CD4-positive, alpha-beta T cell treated with Interferon alpha-2 for 1 hour (primary cell): Measurements from ENCODE around the gene DNAJB5.
"Not testable (repeated sequence)": the region's sequence is repeated elsewhere in the genome, so short reads cannot be mapped to it uniquely, and the experiment has no call there.

Experiments
- DNase-seq, 2 donors: peaks; one replicate each; pipeline ENCODE4 v3.0.0-alpha.2; 2020 to 2022

Gene DNAJB5

DNA sequence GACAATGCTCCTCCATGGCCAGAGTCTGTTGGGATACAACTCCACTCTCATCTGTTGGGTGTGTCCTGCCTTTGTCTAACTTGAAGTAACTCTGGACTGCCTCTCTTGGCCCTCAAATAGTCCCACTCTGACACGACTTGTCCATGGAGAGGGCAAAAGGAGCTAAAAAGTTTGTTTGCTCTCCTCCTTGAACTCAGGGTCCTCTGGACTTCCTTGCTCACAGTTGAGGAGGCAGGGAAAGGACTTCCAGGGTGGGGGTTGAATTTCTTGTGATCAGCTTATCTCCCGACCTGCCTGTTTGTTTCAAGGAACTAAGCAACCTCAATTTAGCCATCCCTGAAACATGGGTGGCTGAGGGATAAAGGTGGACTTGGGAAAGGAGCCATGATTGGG lies 11.7 kb downstream of the DNAJB5 start:
- no peak for DNase-seq

DNA sequence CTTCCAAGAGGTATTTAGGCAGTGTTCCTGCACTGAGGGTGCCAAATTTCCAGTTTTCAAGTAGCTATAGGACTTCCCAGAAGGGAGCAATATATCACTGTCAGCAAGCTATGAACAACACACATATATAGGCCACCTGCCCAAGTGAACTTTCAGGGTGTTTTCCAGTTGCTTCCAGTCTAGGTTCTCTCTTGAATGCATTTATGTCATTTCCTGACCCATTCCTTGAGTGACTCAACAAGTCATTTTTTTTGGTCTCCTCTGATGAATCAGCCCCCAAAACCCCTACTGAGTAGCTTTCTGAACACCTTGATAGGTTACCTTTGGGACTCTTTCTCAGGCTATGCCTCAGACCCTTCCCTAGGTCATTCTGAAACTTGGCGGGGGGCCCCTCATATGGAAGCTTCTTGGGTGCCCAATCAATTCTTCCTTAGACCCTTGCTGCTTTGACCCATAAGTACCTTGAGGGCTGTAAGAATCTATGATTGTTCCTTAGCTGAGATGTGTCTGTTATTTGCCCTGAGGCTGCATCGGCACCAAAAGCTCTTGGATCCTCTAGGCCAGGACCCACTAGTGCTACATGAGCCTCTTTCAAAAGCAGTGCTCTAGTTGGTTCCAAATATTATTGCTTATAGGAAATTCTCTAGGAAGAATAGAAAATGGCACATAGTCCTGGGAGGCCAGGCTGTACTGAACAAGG lies 12.4 kb downstream of the DNAJB5 start:
- no peak for DNase-seq

DNA sequence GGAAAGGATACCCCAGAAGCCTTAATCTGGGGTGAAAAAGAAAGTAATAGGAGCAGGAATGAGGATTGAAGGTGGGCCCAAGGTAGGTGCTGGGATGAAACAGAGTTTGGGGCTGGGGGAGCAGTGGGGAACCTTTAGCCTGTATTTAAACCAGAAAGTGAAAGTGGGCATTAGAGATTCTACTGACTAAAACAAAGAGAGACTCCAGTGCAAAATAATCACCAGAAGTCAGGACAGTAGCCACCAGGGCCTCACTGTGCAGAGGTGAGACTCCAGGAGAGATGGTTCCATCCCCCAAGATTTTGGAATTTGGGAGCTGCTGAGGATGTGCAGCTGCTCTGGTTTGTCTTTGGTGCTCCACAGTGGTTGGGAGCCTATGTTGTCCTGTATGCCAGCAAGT lies 13.1 kb downstream of the DNAJB5 start:
- no peak for DNase-seq

DNA sequence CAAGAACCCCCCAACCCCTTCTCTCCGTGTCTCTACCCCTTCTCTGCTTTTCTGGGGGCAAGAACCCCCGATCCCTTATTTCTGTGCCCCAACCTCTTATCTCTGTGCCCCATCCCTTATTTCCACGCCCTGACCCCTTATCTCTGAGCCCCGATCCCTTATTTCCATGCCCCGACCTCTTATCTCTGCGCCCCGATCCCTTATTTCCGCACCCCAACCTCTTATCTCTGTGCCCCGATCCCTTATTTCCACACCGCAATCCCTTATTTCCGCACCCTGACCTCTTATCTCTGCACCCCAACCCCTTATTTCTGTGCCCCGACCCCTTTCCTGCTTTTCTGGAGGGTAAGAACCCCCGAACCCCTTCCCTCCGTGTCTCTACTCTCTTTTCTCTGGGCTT lies 14.8 kb downstream of the DNAJB5 start:
- DNase-seq, result not testable (repeated sequence)

DNA sequence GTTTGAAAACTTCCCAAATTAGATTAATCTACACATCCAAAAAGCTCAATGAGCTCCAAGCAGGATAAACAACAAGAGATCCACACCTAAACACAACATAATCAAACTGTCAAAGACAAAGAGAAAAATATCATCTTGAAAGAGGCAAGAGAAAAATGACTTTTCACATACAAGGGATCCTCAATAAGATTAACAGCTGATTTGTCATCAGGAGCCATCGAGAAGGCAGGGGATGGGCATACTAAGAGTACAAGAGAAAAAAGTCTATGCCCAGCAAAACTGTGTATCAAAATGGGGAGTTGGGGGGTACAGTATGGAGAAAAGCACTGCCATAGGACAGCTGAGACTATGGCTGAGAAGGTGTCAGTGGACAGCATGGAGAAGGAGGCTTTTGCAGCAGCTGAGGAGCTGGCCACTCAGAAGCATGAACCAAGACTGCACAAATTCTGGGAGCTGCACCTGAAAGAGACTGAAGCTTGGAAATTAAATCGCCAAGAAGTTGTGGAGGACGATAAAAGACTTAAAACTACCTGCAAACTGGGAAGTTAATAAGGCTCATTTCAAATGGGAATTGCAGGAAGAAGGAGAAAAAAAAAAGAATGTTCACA lies 20.9 kb downstream of the DNAJB5 start:
- no peak for DNase-seq

DNA sequence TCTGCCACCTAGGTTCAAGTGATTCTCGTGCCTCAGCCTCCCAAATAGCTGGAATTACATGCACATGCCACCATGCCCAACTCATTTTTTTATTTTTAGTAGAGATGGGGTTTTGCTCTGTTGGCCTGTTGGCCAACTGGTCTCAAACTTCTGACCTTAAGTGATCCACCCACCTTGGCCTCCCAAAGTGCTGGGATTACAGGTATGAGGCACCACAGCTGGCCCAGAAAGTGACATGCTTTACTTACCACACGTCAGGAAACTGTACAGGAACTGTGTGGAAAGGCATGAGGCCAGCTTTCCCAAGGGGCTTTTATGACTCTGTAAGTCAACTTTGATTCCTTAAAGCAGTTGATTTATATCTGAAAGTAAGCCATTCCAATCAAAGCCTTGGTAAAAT lies 25.0 kb downstream of the DNAJB5 start:
- DNase-seq, result no peak

DNA sequence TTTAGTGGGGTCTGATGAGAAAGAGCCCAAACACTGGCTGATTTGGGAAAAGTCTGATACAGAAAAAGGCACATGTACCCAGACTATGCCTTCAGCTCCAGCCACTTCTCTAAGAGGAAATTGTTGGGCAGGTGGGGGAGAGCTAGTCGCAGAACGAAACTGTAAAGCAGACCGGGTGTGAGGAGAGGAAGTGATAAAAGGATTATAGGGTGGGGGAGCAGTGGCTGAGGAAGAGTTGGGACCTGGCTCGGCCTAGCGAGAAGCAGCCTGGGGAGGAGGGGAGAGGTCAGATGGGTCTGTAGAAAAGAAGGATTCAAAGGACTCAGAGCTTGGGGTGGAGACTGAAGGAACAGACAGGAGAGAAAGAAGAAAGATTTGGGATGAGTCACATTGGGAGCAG lies 33.9 kb downstream of the DNAJB5 start:
- DNase-seq, result not testable (repeated sequence)

DNA sequence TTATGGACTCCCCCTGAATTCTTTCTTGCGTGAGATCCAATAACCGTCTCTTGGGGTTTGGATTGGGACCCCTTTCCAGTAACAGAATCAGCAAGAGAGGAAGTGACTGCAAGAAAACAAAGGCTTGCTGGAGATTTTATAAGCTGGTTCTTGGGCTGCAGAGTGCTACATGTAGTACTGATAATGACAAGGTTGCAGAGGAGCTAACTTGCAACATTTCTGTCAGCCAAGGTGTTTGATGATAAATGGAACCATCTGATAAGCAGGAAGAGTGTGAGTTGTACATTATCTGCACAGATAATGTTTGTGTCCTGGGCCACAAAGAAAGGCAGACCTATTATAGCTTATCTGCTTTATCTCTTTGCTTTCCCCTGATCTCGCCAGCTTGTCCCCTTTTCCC lies 37.1 kb downstream of the DNAJB5 start:
- DNase-seq, result no peak

DNA sequence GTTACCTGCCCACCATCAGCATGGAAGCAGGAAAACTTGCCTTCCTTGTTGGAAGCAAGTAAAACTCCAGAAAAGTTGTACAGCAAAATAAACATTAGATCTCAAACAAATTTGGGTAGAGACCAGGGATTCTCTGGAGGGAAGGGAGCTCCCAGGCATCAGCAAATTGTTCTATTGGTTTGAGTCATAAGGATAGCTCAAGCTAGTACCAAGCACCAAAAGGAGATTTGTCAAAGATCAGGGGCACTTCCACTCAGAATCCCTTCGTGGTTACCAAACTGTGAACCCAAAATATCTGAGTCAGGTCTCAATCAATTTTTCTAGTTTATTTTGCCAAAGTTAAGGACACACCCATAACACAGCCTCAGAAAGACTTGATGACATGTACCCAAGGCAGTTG lies 37.8 kb downstream of the DNAJB5 start:
- no peak for DNase-seq

DNA sequence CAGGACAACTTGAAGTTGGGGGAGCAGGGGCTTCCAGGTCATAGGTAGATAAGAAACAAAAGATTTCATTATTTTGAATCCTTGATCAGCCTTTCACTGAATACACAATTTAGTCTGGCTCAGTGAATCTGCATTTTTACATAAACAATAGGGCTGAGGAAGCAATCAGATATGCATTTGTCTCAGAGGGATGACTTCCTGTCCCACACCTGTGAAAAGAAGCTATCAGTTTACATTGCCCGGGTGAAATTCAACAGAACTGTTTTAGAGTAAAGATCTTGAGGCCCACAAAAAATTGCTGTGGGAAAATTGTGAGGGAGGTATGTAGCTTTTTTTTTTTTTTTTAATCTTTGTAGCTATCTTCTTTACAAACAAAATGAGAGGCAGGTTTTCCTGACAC lies 38.3 kb downstream of the DNAJB5 start:
- no peak for DNase-seq

DNA sequence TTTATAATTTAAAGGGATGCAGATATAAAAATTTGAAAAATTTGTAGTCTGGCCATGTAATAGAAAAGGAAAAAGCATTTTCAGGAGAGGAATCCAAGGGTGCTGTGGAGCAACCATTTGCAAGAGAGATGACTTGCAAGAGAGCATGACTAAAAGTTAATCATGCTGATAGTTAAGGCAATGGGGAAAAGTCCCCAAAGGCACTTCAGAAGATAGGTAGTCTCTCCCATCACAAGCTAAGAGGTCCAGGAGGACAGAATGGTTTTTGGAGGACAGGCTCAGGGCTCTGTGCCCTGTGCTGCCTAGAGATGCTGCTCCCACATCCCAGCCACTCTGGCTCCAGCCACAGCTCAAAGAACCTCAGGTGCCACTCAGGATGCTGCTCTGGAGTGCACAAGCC lies 38.8 kb downstream of the DNAJB5 start:
- no peak for DNase-seq

DNA sequence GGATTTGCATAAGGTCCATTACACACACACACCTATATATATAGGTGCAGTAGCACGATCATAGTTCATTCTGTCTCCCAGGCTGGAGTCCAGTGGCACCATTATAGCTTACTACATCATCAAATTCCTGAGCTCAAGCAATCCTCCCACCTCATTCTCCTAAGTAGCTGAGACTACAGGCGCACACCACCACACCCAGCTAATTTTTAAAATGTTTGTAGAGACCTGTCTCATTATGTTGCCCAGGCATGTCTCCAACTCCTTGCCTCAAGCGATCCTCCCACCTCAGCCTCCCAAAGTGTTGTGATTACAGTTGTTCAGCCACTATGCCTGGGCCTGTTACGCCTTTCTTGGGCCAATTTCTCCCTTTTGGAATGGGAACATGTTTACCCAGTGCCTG lies 39.7 kb downstream of the DNAJB5 start:
- no peak for DNase-seq

DNA sequence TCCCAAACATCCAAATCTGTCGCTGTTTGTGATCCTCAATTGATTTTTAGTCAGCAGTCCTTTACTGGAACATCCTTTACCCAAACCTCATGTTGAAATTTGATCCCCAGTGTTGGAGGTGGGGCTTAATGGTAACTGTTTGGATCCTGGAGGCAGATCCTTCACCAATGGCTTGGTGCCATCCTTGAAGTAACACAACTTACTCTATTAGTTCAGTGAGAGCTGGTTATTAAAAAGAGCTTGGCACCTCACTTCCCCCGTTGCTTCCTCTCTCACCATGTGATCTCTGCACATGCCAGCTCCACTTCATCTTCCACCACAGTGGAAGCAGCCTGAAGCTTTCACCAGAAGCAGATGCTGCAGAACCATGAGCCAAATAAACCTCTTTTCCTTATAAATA lies 40.3 kb downstream of the DNAJB5 start:
- no peak for DNase-seq

DNA sequence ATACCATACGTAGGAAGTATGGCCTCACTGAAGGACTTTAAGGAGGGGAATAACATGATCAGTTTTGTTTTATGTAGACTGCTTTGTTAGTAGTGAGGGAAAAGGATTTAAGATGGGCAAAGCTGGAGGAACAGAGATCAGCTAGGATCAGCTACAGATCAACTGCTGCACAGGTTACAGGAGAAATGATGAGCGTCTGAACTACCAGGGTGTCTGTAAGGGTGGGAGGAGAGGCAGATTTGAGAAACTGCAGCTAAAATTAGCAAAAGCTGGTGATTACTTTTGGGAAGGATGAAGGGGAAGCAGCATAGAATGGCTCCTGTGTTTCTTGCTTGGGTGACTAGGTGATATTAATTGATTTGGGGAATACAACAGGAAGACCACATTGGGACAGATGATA lies 43.6 kb downstream of the DNAJB5 start:
- DNase-seq, result no peak

DNA sequence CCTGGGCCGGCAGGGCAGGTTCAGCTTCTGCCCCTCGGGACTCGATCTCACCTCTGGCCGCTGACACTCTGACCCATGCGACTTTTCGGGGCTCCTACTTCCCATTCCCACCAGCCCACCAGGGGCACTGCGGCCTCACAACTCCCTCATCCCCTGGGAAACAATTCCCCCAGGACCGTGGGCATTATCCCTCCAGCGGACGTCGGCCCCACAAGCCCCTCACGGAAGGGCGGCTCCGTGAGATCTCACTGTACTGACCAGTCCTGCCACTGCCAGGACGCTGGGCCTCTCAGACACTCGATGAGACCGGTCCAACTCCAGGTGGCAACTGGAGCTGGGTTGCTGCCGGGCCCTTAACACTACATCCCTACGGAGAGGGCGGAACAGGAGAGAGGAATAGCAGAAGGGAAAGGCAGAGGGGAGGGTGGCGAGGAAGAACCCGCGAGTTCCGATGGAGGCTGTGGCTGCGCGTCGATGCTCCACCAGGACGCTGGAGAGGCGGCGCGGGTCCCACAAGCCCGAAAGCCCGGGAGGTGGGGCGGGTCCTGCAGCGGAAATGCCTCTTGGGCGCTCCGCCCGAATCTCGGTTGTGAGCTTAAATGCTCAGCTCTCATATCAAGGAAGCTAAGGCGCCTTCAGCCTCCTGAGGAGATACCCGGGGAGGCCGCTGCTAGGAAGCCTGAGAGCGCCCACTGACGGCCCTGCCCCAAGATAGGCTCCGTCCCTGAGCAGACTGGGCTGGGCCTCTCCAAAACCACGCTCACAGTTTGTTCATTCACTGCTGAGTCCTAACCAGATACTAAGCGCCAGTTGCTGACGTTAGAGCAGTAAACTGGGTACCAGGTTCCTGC lies 46.5 kb downstream of the DNAJB5 start:
- peak; percentile 16 to 47 for DNase-seq

DNA sequence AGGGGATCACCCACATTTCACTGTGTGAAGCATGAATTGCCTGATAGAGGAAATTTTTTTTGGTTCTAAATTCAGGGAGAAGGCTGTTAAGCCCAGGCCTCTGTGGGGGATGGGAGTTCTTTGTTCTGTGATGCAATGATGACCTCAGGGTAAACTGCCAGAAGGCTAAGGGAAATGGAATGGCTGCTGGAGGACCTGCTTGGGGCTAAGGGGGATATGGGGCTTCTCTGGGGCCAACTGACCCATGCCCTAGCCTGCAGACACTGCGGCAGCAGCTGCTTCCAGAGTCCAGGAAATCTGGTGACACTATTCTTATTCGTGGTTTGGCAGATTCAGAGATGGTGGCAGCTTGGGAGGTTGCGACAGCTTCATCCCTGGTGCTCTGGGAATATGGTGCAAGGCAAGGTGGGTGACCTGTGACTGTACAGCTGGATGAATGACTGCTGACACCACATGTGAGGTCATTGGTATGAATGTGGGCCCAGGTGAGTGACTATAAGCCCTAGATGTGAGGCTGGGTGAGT lies 52.6 kb downstream of the DNAJB5 start:
- no peak for DNase-seq

DNA sequence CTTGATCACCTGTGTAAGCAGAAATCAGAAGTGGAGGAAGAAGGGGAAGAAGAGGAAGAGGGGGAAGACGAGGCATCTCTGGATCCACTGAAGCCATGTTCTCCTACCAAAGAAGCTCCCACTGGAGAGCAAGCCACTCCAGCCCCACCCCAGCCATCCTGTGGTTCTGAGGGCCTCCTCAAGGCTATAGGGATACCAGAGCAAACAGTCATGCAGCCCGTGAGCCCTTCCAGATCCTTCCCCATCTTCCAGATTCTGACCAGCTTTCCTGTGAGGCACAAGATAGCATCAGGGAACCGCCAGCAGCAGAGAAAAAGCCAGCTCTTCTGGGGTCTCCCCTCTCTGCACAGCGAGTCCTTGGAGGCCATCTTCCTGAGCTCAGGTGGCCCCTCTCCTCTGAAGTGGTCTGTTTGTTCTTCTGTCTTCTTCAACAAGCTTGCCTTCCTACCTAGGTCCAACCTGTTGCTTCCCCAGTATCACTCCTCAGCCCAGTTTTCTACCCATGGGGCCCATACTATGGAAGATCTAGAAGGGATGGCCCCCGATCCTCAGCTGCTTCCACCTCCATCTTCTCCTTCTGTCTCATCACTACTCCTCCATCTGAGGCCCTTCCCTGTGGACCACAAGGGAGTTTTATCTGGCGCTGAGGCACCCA lies 53.5 kb downstream of the DNAJB5 start:
- DNase-seq, result no peak

DNA sequence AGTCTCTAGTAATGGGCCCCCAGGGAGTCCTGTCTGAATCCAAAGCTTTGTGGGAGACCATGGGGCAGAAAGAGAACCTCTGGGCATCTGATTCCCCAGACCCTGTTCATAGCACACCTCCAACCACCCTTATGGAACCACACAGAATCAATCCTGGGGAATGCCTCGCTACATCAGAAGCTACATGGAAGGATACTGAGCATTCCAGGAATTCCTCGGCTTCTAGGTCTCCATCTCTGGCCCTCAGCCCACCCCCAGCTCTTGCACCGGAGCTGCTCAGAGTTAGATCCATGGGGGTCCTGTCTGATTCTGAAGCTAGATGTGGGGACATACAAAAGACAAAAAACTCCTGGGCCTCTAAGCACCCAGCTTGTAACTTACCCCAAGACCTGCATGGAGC lies 54.5 kb downstream of the DNAJB5 start:
- no peak for DNase-seq
